Endothelial cell of umbilical vein (primary cell): ENCODE measurements around the gene EFNB3. TPM values are rescaled to one million over a fixed set of nuclear protein-coding genes. Genes with fewer than 3 reads are reported as not detected.

ENCODE experiments used
- BruUV-seq: library from RNA; stranded (reverse); fragments of 400-500 nt; replicated peaks from 2 replicates; lab custom pipeline; 2021; lab: Mats Ljungman, UMichigan
- CTCF ChIA-PET: fragments of 300-600, 350-600 bp; sonication (Branson Sonifier 250); formaldehyde crosslinking; loops from one replicate; lab custom pipeline; 2021; ENCODE audit warnings: antibody characterized with exemption, inconsistent platforms; lab: Charles Lee
- POLR2A ChIA-PET: fragments of 300-600, 350-600 bp; sonication (Branson Sonifier 250); formaldehyde crosslinking; loops from one replicate; lab custom pipeline; 2021; ENCODE audit warnings: antibody characterized with exemption, inconsistent platforms; lab: Charles Lee
- DNase-seq: peaks from one replicate; pipeline ENCODE4 v3.0.0-alpha.2; 2011; ENCODE audit warnings: low read depth, low spot score
- FAIRE-seq: peaks from 2 replicates; lab custom pipeline; 2011; peaks lifted over from hg19 to GRCh38; lab: Jason Lieb, UNC
- H2AFZ ChIP-seq: 2 replicates; pipeline ENCODE4 v1.6.0; 2012; ENCODE audit warnings: low read depth, low read length, control low read depth, inconsistent platforms
- H3K27ac ChIP-seq: 2 replicates; pipeline ENCODE4 v1.5.1; 2011; ENCODE audit warnings: low read depth, mild to moderate bottlenecking, control low read depth, low read length, moderate library complexity; ENCODE audit not compliant: insufficient read depth
- H3K27me3 ChIP-seq, 2 experiments: 2 replicates each; pipeline versions ENCODE4 v1.6.0 to v1.6.1; 2011; ENCODE audit warnings: low read length in 2 of 2, mixed read lengths in 1 of 2; ENCODE audit not compliant: control insufficient read depth in 2 of 2, insufficient read depth in 2 of 2
- H3K36me3 ChIP-seq, 2 experiments: 2 replicates in 1 of 2; 3 replicates in 1 of 2; pipeline ENCODE4 v1.5.1; 2011; ENCODE audit warnings: low read length in 2 of 2, mild to moderate bottlenecking in 1 of 2, moderate library complexity in 1 of 2; ENCODE audit not compliant: control insufficient read depth in 2 of 2, insufficient read depth in 2 of 2; ENCODE audit errors: extremely low read depth in 1 of 2
- H3K4me1 ChIP-seq: 3 replicates; pipeline ENCODE4 v1.5.1; 2011; ENCODE audit warnings: mild to moderate bottlenecking, low read length; ENCODE audit not compliant: control insufficient read depth, insufficient read depth; ENCODE audit errors: extremely low read depth
- H3K4me2 ChIP-seq: 2 replicates; pipeline ENCODE4 v1.6.1; 2011; ENCODE audit warnings: low read length, control low read depth, mixed read lengths; ENCODE audit not compliant: insufficient read depth
- H3K4me3 ChIP-seq, 3 experiments: fragments of 200-600 bp in 1 of 3; sonication (generic), shearing (Covaris generic) in 1 of 3; replicated peaks in 1 of 3; 2 replicates each; pipeline ENCODE4 v1.5.1; 2011 to 2016; ENCODE audit warnings: control low read depth in 3 of 3, low read length in 3 of 3, mild to moderate bottlenecking in 2 of 3, inconsistent platforms in 1 of 3, low read depth in 1 of 3, moderate library complexity in 1 of 3; ENCODE audit not compliant: insufficient read depth in 1 of 3
- H3K79me2 ChIP-seq: 2 replicates; pipeline ENCODE4 v1.6.0; 2012; ENCODE audit warnings: low read length, inconsistent platforms; ENCODE audit not compliant: control insufficient read depth, insufficient read depth
- H3K9ac ChIP-seq: replicated peaks from 2 replicates; pipeline ENCODE3; 2011; ENCODE audit warnings: low read length, control low read depth; ENCODE audit not compliant: insufficient read depth; ENCODE audit errors: extremely low read depth
- H3K9me1 ChIP-seq: replicated peaks from 3 replicates; pipeline ENCODE4 v1.6.0; 2011; ENCODE audit warnings: mild to moderate bottlenecking, low read length; ENCODE audit not compliant: control insufficient read depth, insufficient read depth; ENCODE audit errors: extremely low read depth
- H3K9me3 ChIP-seq: replicated peaks from 2 replicates; pipeline ENCODE4 v1.5.1; 2012; ENCODE audit warnings: low read length, inconsistent platforms; ENCODE audit not compliant: control insufficient read depth, insufficient read depth
- H4K20me1 ChIP-seq: replicated peaks from 2 replicates; pipeline ENCODE3; 2011; ENCODE audit warnings: mild to moderate bottlenecking, low read length; ENCODE audit not compliant: control insufficient read depth, insufficient read depth; ENCODE audit errors: extremely low read depth
- CTCF ChIP-seq, 2 donors: IDR thresholded peaks; 1 replicate in 1 of 2; 2 replicates in 1 of 2; pipeline ENCODE4 v1.5.1; 2011; ENCODE audit warnings: low read length in 2 of 2, mild to moderate bottlenecking in 2 of 2, moderate library complexity in 2 of 2, control low read depth in 1 of 2, inconsistent platforms in 1 of 2, low read depth in 1 of 2; ENCODE audit not compliant: insufficient read depth in 1 of 2; ENCODE audit errors: extremely low read depth in 1 of 2
- FOS ChIP-seq: IDR thresholded peaks from 2 replicates; pipeline ENCODE4 v1.6.1; 2011; ENCODE audit warnings: mild to moderate bottlenecking, low read length, moderate library complexity, borderline replicate concordance; ENCODE audit not compliant: insufficient read depth
- GATA2 ChIP-seq: IDR thresholded peaks from 2 replicates; pipeline ENCODE4 v1.7.0; 2011; ENCODE audit warnings: low read depth, mild to moderate bottlenecking, moderate library complexity, mixed read lengths, low read length; ENCODE audit not compliant: insufficient read length, insufficient read depth
- JUN ChIP-seq: IDR thresholded peaks from 2 replicates; pipeline ENCODE4 v1.6.1; 2011; ENCODE audit warnings: borderline replicate concordance, low read depth; ENCODE audit not compliant: insufficient read length, insufficient read depth
- MYC ChIP-seq: IDR thresholded peaks from one replicate; pipeline ENCODE4 v1.6.1; 2011; ENCODE audit warnings: mild to moderate bottlenecking, low read depth, low read length
- POLR2A ChIP-seq: IDR thresholded peaks from 2 replicates; pipeline ENCODE4 v1.6.1; 2012; ENCODE audit warnings: low read depth, mild to moderate bottlenecking, control low read depth, low read length
- POLR2AphosphoS5 ChIP-seq: IDR thresholded peaks from 2 replicates; pipeline ENCODE4 v1.6.1; 2012; ENCODE audit warnings: low read depth, mild to moderate bottlenecking, control low read depth, low read length, moderate library complexity; ENCODE audit not compliant: insufficient read depth
- dilution Hi-C: fragments of 300-500 bp; cut with MboI; formaldehyde crosslinking; loops from one replicate; pipeline ENCODE4 v1.15.0; 2019; ENCODE audit warnings: low sequenced_read_pairs; ENCODE audit not compliant: extremely low pct_ligation_motif_present
- intact Hi-C: fragments of 100-400 bp; cut with micrococcal nuclease; formaldehyde crosslinking; loops from one replicate; pipeline ENCODE4 v1.10.0; 2022
- polyA plus RNA-seq, 4 experiments: library from polyadenylated mRNA; depleted of rRNA in 3 of 4; stranded (reverse) in 3 of 4; unstranded in 1 of 4; fragments of >200 nt; gene quantifications; 2 replicates each; pipeline versions ENCODE4 v1.2.1 to v1.2.3, GENCODE V29; 2011 to 2012; ENCODE audit warnings: missing spikeins in 1 of 4
- total RNA-seq: library from RNA; stranded (reverse); gene quantifications from 2 replicates; pipeline ENCODE4 v1.2.3, GENCODE V29; 2021
- TF ChIP-seq, protein P1 (sequence below): IDR thresholded peaks from 2 replicates; pipeline ENCODE4 v1.6.1; 2011; ENCODE audit not compliant: insufficient read depth, insufficient read length

EFNB3 gene
- total and polyA plus RNA-seq, 2 donors (not counting 3 experiments of a cell fraction or from before 2014, with no cell fraction given): 1.1 to 2.9 TPM

- TF ChIP-seq POLR2A: no peak
- TF ChIP-seq CTCF (IDR thresholded peaks at IDR 0.05; ENCODE audit: extremely low read depth in 1 of 2, insufficient read depth in 1 of 2, low read depth in 1 of 2, low read length in 2 of 2): no peak
- no peak for TF ChIP-seq MYC
- intact Hi-C loops: no loop called here
- BruUV-seq: no TSS peak
- H3K9ac ChIP-seq: no peak overlapping the region
- no peaks in the 10 kb centered on the region for H4K20me1 ChIP-seq
- H3K4me2 ChIP-seq: no peak overlapping the region
- no peak for DNase-seq
- POLR2A ChIA-PET: no interaction called here
- FAIRE-seq: peak; percentile 53
- no peaks in the 10 kb centered on the region for H3K79me2 ChIP-seq
- no peak overlapping the region for H2AFZ ChIP-seq
- no peaks in the 10 kb centered on the region for H3K9me3 ChIP-seq
- CTCF ChIA-PET: interaction anchor here (0.8 to 9.7 kb wide), 3 partner anchors 34 to 294 kb away, joined by 3 to 236 read pairs (median 3); no protein-coding TSS in a partner anchor
- no peaks in the 10 kb centered on the region for H3K9me1 ChIP-seq
- dilution Hi-C loops: no loop called here
- H3K36me3 ChIP-seq: no peaks in the 10 kb centered on the region
- H3K4me1 ChIP-seq: peaks cover 17% of the 10 kb centered on the region
- no peak overlapping the region for H3K4me3 ChIP-seq
- H3K27ac ChIP-seq: no peak overlapping the region
- H3K27me3 ChIP-seq: no peaks in the 10 kb centered on the region
Observed at GRCh38 chr17:7747635-7748071, 42.7 kb downstream of the EFNB3 start.

- no peaks in the 10 kb centered on the region for H3K79me2 ChIP-seq
- no peak for TF ChIP-seq MYC
- TF ChIP-seq GATA2: no peak
- TF ChIP-seq POLR2AphosphoS5: no peak
- TF ChIP-seq CTCF (IDR thresholded peaks at IDR 0.05; ENCODE audit: extremely low read depth in 1 of 2, insufficient read depth in 1 of 2, low read depth in 1 of 2, low read length in 2 of 2): no peak
- TF ChIP-seq FOS: no peak
- TF ChIP-seq, protein P1, sequence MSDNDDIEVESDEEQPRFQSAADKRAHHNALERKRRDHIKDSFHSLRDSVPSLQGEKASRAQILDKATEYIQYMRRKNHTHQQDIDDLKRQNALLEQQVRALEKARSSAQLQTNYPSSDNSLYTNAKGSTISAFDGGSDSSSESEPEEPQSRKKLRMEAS: no peak
- TF ChIP-seq JUN: no peak
- no peak for TF ChIP-seq POLR2A
- no peak overlapping the region for H3K9ac ChIP-seq
- H3K27ac ChIP-seq: no peak overlapping the region
- no peak overlapping the region for H3K4me3 ChIP-seq
- H3K27me3 ChIP-seq: no peaks in the 10 kb centered on the region
- intact Hi-C loops (no loop called here), dilution Hi-C loops (no loop called here)
- no peaks in the 10 kb centered on the region for H3K36me3 ChIP-seq
- no peaks in the 10 kb centered on the region for H3K9me1 ChIP-seq
- DNase-seq: no peak
- BruUV-seq: no TSS peak
- no peaks in the 10 kb centered on the region for H3K9me3 ChIP-seq
- CTCF ChIA-PET: interaction anchor here (0.8 to 9.7 kb wide), 2 partner anchors 34 to 242 kb away, joined by 3 to 236 read pairs; no protein-coding TSS in a partner anchor
- no peak overlapping the region for H3K4me2 ChIP-seq
- H4K20me1 ChIP-seq: no peaks in the 10 kb centered on the region
- H3K4me1 ChIP-seq: peaks cover 17% of the 10 kb centered on the region
- FAIRE-seq: no peak
- H2AFZ ChIP-seq: no peak overlapping the region
- POLR2A ChIA-PET: no interaction called here
Observed at GRCh38 chr17:7748076-7748775, 43.2 kb downstream of the EFNB3 start.
